K562 (cell line): ENCODE measurements around the gene SLC17A9. TPM values are rescaled to one million over a fixed set of nuclear protein-coding genes. Genes with fewer than 3 reads are reported as not detected.

Source experiments
- CREB5 ChIP-seq: fragments of 250-450 bp; sonication (Bioruptor Pico); IDR thresholded peaks from 2 replicates; pipeline ENCODE4 v1.5.0; 2020; ENCODE audit warnings: mild to moderate bottlenecking
- E4F1 ChIP-seq: fragments of 250-450 bp; sonication (Bioruptor Pico); IDR thresholded peaks from 2 replicates; pipeline ENCODE4 v1.5.0; 2021; ENCODE audit warnings: mild to moderate bottlenecking, borderline replicate concordance
- ESRRB ChIP-seq: fragments of 250-450 bp; sonication (Bioruptor Pico); IDR thresholded peaks from 2 replicates; pipeline ENCODE4 v1.5.0; 2020; ENCODE audit warnings: mild to moderate bottlenecking, moderate library complexity, borderline replicate concordance
- IRF1 ChIP-seq: sonication (generic); formaldehyde crosslinking; IDR thresholded peaks from 2 replicates; pipeline ENCODE4 v1.8.0; 2022; ENCODE audit warnings: missing genetic modification reagents, mild to moderate bottlenecking, borderline replicate concordance
- MXI1 ChIP-seq: IDR thresholded peaks from 2 replicates; pipeline ENCODE4 v1.6.1; 2011; ENCODE audit warnings: low read depth, mild to moderate bottlenecking, improper control_type of control experiment, low read length
- NFE2L1 ChIP-seq: fragments of 450-650 bp; IDR thresholded peaks from 2 replicates; pipeline ENCODE4 v1.6.1; 2016; ENCODE audit warnings: missing genetic modification characterization, low read depth, mild to moderate bottlenecking, missing compliant biosample characterization, moderate library complexity, borderline replicate concordance
- PHF20 ChIP-seq: fragments of 450-650 bp; IDR thresholded peaks from 2 replicates; pipeline ENCODE4 v1.6.1; 2018; ENCODE audit not compliant: partially characterized antibody
- PML ChIP-seq: IDR thresholded peaks from 2 replicates; pipeline ENCODE4 v1.6.1; 2012; ENCODE audit warnings: low read length, inconsistent platforms
- SNRNP70 ChIP-seq: fragments of 200-400 bp; formaldehyde crosslinking; optimal IDR thresholded peaks from 2 replicates; pipeline ENCODE3; 2017; ENCODE audit warnings: low read depth, low read length
- SRSF9 ChIP-seq: fragments of 200-400 bp; formaldehyde crosslinking; IDR thresholded peaks from 2 replicates; pipeline ENCODE4 v1.6.1; 2017; ENCODE audit warnings: low read depth, low read length, borderline replicate concordance
- TEAD1 ChIP-seq, 2 experiments: fragments of 450-650 bp in 1 of 2; sonication (generic) in 1 of 2; formaldehyde crosslinking; IDR thresholded peaks; 2 replicates each; pipeline versions ENCODE4 v1.4.0 to v1.8.0; 2020 to 2022; ENCODE audit warnings: mild to moderate bottlenecking in 2 of 2, missing genetic modification reagents in 1 of 2
- TEAD2 ChIP-seq: fragments of 450-650 bp; IDR thresholded peaks from 2 replicates; pipeline ENCODE4 v1.6.1; 2016; ENCODE audit warnings: missing genetic modification characterization, control low read depth, missing compliant biosample characterization
- USF1 ChIP-seq: sonication (generic); formaldehyde crosslinking; IDR thresholded peaks from 2 replicates; pipeline ENCODE4 v1.9.0; 2022; ENCODE audit warnings: mild to moderate bottlenecking, missing genetic modification reagents
- ZBTB2 ChIP-seq: fragments of 450-650 bp; IDR thresholded peaks from 2 replicates; pipeline ENCODE4 v1.6.1; 2016; ENCODE audit warnings: antibody characterized with exemption
- ZBTB43 ChIP-seq: sonication (generic); formaldehyde crosslinking; IDR thresholded peaks from 2 replicates; pipeline ENCODE4 v1.8.0; 2023; ENCODE audit warnings: mild to moderate bottlenecking, missing genetic modification reagents
- ZBTB9 ChIP-seq: fragments of 450-650 bp; formaldehyde crosslinking; IDR thresholded peaks from 2 replicates; pipeline ENCODE4 v1.4.0; 2020; ENCODE audit warnings: mild to moderate bottlenecking, moderate library complexity
- ZNF184 ChIP-seq: sonication (generic); formaldehyde crosslinking; IDR thresholded peaks from 2 replicates; pipeline ENCODE4 v1.5.0; 2020; ENCODE audit warnings: missing genetic modification reagents
- polyA plus RNA-seq, 8 experiments: library from polyadenylated mRNA; depleted of rRNA in 4 of 8; stranded (reverse) in 5 of 8; unstranded in 3 of 8; fragments of >200 nt; fragmentation: Nextera tagmentation in 2 of 8; fragmentation: Illumina TruSeq in 1 of 8; extraction: Ambion mirVana in 2 of 8; extraction: Trizol in 1 of 8; gene quantifications; 2 replicates each; pipeline versions ENCODE4 v1.2.1 to v1.2.3, GENCODE V29; 2011 to 2014; ENCODE audit warnings: inconsistent platforms in 1 of 8, missing spikeins in 1 of 8
- total RNA-seq, 7 experiments: library from RNA; depleted of rRNA in 6 of 7; stranded (reverse); fragments of >200 nt in 6 of 7; fragmentation: Illumina TruSeq in 2 of 7; extraction: Trizol in 2 of 7; gene quantifications; 2 replicates each; pipeline versions ENCODE4 v1.2.1 to v1.2.3, GENCODE V29; 2011 to 2021; ENCODE audit warnings: low replicate concordance in 1 of 7

The SLC17A9 gene
- total and polyA plus RNA-seq, 9 of the 15 experiments (the other 6 are each of a cell fraction or from before 2014, with no cell fraction given), result 0.04 to 0.31 TPM; not detected in 7

GRCh38 chr20:62937268-62938104, 15.0 kb upstream of the SLC17A9 start (continued):
- TF ChIP-seq CREB5, result no peak
- TF ChIP-seq ZBTB9 (CRISPR knock-in tag), result no peak
- no peak for TF ChIP-seq ZNF184 (CRISPR knock-in tag)
- peak; percentile 75 for TF ChIP-seq PML
- TF ChIP-seq MXI1, result peak; percentile 73; the same call in 1 of the 2 replicates
- TF ChIP-seq ESRRB (CRISPR knock-in tag), result no peak
- peak; percentile 82 for TF ChIP-seq ZBTB2
- no peak for TF ChIP-seq TEAD2 (tag)
- TF ChIP-seq NFE2L1 (tag), result no peak
- TF ChIP-seq SNRNP70, result no peak
- TF ChIP-seq TEAD1 (CRISPR knock-in tag; IDR thresholded peaks at IDR 0.05), result peak in 1 of 2 experiments; percentile 67; a peak in 1 of 4 replicates
- no peak for TF ChIP-seq USF1
- TF ChIP-seq PHF20, result peak; percentile 86
- no peak for TF ChIP-seq SRSF9
- no peak; the same call in 1 of the 2 replicates for TF ChIP-seq IRF1 (CRISPR knock-in tag)
- TF ChIP-seq E4F1, result no peak
- no peak for TF ChIP-seq ZBTB43 (CRISPR knock-in tag)
